Chondrocyte (in vitro differentiated cells): Measurements from ENCODE around the gene PLCD3. TPM values are rescaled to one million over a fixed set of nuclear protein-coding genes. Genes with fewer than 3 reads are reported as not detected.

Experiments
- DNase-seq: peaks from one replicate; pipeline ENCODE4 v3.0.0; 2021; ENCODE audit warnings: mixed read lengths, low spot score
- H3K27ac Mint-ChIP-seq: one replicate; pipeline ENCODE4 v1.8.0; 2021; ENCODE audit warnings: mild to moderate bottlenecking, moderate library complexity, mixed read lengths; ENCODE audit not compliant: unreplicated experiment
- H3K27me3 Mint-ChIP-seq: 2 replicates; pipeline ENCODE4 v1.8.0; 2021; ENCODE audit warnings: low read depth, mixed read lengths
- H3K36me3 Mint-ChIP-seq: 2 replicates; pipeline ENCODE4 v1.8.0; 2021; ENCODE audit warnings: low read depth, mixed read lengths
- H3K4me1 Mint-ChIP-seq: 2 replicates; pipeline ENCODE4 v1.8.0; 2021; ENCODE audit warnings: low read depth, mild to moderate bottlenecking, mixed read lengths
- H3K4me3 Mint-ChIP-seq: one replicate; pipeline ENCODE4 v1.8.0; 2021; ENCODE audit warnings: mild to moderate bottlenecking, moderate library complexity, mixed read lengths; ENCODE audit not compliant: unreplicated experiment
- H3K9me3 Mint-ChIP-seq: 2 replicates; pipeline ENCODE4 v1.8.0; 2021; ENCODE audit warnings: low read depth, mixed read lengths
- total RNA-seq: library from RNA; stranded (reverse); gene quantifications from 3 replicates; pipeline ENCODE4 v1.2.1, GENCODE V29; 2021
- TF ChIP-seq, protein P1 (sequence below): fragments of 200-600 bp; sonication (generic); IDR thresholded peaks from 2 replicates; pipeline ENCODE4 v1.5.0; 2021; ENCODE audit warnings: antibody characterized with exemption, mild to moderate bottlenecking, moderate library complexity

The PLCD3 gene
- total RNA-seq, 1 donor from 2014 or later = 123 TPM

DNA sequence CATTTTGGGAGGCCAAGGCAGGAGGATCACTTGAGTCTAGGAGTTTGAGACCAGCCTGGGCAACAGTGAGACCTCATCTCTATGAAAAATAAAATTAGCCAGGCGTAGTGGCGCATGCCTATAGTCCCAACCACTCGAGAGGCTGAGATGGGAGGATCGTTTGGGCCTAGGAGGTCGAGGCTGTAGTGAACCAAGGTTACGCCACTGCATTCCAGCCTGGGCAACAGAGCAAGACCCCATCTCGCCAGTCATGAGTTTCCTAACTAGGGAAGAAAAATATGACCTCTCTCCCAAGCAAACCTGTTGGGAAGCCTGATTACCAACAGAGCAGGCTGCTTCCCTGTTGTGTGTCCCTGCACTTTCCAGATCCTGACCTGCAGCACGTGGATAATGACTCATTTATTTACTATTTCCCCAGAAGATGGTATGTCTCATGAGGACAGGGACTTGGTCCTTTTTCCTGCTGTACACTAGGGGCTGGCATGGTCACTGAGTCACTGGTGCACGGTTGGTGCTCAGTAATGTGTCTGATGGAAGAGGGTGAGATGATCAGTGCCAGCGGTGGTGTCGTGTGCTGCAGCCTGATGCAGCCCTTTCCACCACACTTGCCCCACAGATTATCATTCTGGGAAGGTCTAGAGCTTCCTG is 40.4 kb downstream of the PLCD3 start:
- Mint-ChIP-seq H3K27me3 (no peaks in the 10 kb centered on the region), H3K4me3 (peak overlapping the region; percentile 11), H3K4me1 (peaks cover 67% of the 10 kb centered on the region), H3K36me3 (peaks cover 35% of the 10 kb centered on the region), H3K27ac (peak overlapping the region; percentile 99), H3K9me3 (no peaks in the 10 kb centered on the region)
- TF ChIP-seq, protein P1, sequence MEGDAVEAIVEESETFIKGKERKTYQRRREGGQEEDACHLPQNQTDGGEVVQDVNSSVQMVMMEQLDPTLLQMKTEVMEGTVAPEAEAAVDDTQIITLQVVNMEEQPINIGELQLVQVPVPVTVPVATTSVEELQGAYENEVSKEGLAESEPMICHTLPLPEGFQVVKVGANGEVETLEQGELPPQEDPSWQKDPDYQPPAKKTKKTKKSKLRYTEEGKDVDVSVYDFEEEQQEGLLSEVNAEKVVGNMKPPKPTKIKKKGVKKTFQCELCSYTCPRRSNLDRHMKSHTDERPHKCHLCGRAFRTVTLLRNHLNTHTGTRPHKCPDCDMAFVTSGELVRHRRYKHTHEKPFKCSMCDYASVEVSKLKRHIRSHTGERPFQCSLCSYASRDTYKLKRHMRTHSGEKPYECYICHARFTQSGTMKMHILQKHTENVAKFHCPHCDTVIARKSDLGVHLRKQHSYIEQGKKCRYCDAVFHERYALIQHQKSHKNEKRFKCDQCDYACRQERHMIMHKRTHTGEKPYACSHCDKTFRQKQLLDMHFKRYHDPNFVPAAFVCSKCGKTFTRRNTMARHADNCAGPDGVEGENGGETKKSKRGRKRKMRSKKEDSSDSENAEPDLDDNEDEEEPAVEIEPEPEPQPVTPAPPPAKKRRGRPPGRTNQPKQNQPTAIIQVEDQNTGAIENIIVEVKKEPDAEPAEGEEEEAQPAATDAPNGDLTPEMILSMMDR = no peak
- DNase-seq = no peak

GRCh38 chr17:45090711-45091110 is 41.6 kb downstream of the PLCD3 start:
- Mint-ChIP-seq H3K9me3 (no peaks in the 10 kb centered on the region), H3K4me1 (peaks cover 66% of the 10 kb centered on the region), H3K27me3 (no peaks in the 10 kb centered on the region), H3K4me3 (no peak overlapping the region), H3K36me3 (peaks cover 28% of the 10 kb centered on the region), H3K27ac (peak overlapping the region; percentile 6)
- TF ChIP-seq, protein P1 = no peak
- no peak for DNase-seq

- no peaks in the 10 kb centered on the region for H3K9me3 Mint-ChIP-seq
- peaks cover 24% of the 10 kb centered on the region for H3K36me3 Mint-ChIP-seq
- no peak overlapping the region for H3K4me3 Mint-ChIP-seq
- no peaks in the 10 kb centered on the region for H3K27me3 Mint-ChIP-seq
- H3K4me1 Mint-ChIP-seq = peaks cover 63% of the 10 kb centered on the region
- TF ChIP-seq, protein P1 = no peak
- DNase-seq = no peak
- H3K27ac Mint-ChIP-seq = peak overlapping the region; percentile 66
Observed at GRCh38 chr17:45088741-45089140, 43.6 kb downstream of the PLCD3 start.

- peaks cover 55% of the 10 kb centered on the region for H3K4me1 Mint-ChIP-seq
- H3K27ac Mint-ChIP-seq = peak overlapping the region; percentile 86
- peaks cover 21% of the 10 kb centered on the region for H3K36me3 Mint-ChIP-seq
- no peak overlapping the region for H3K4me3 Mint-ChIP-seq
- H3K27me3 Mint-ChIP-seq = no peaks in the 10 kb centered on the region
- TF ChIP-seq, protein P1 = no peak
- no peaks in the 10 kb centered on the region for H3K9me3 Mint-ChIP-seq
- DNase-seq = no peak
Observed at GRCh38 chr17:45087978-45088377, 44.3 kb downstream of the PLCD3 start.

GRCh38 chr17:45087504-45087975 is 44.8 kb downstream of the PLCD3 start:
- peak overlapping the region; percentile 86 for H3K27ac Mint-ChIP-seq
- H3K4me3 Mint-ChIP-seq = peak overlapping the region; percentile 2
- peaks cover 21% of the 10 kb centered on the region for H3K36me3 Mint-ChIP-seq
- no peaks in the 10 kb centered on the region for H3K9me3 Mint-ChIP-seq
- H3K27me3 Mint-ChIP-seq = no peaks in the 10 kb centered on the region
- H3K4me1 Mint-ChIP-seq = peaks cover 51% of the 10 kb centered on the region
- TF ChIP-seq, protein P1 = no peak
- no peak for DNase-seq
